ENCODE measurements around the gene LCP2.

Gene LCP2

DNA sequence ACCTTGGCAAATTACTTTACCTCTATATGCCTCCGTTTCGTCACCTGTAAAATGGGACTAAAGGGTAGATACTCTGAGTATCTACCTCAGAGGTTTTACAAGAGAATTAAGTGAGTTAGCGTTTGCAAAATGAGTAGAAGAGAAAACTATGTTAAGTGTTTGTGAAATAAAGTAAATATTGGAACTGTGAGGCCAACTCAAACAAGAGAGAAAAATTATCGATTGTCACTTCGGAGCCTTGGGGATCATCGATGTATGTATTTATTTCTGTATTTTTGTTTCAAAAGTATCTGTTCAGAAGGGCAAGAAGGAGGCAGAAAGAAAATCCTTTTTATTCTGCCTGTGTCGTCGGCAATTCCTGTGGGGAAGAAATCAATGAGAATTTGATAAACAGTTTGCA, 90.6 kb downstream of the LCP2 start:
- no peak for DNase-seq

DNA sequence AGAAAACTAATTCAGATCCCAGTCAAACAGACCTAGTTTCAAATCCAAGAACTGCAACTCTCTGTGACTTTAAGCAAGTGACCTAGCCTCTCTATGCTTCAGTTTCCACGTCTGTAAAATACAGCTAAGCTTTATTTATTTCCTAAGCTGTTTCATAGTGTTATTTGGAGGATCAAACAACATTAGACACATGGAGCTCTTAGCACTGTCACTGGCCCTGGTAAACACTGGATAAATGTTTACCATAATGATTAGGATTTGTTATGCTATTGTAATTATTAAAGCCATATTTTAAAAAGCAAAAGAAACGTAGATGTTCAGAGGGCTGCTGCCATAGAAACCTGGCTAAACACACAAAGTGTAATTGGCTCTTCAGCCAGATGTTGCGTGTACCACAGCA, 91.4 kb downstream of the LCP2 start:
- DNase-seq, result no peak

DNA sequence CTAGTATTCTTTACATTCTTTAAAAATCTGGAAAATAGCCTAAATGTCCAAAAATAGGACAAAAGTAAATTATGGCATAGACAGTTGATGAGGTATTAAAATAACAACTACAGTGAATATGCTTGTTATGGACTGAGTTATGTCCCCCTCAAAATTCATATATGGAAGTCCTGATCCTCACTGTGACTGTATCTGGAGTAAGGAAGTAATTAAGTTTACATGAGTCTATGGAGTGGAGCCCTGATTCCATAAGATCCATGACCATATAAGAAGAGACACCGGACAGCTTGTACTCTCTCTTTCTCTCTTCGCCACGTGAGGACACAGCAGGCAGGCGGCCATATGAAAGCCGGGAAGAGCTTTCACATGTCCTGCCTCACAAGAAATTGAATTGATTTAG, 93.4 kb downstream of the LCP2 start:
- DNase-seq, result no peak

DNA sequence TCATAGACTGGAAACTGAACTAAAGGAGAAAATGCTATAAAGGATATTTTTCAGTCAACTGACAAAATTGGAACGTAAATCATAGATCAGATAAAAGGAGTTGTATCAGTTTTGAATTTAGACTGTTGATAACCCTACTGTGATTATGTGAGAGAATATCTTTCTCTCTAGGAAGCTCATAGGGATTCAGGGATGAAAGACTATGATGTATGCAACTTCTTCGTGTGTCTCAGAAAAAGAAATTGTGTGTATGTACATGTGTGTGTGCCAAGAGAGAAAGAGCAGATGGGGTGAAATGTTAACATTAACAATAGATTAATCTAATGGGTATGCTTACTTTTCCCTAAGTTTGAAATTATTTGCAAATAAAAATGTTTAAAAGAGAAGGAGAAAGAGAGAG, 95.5 kb downstream of the LCP2 start:
- no peak for DNase-seq

DNA sequence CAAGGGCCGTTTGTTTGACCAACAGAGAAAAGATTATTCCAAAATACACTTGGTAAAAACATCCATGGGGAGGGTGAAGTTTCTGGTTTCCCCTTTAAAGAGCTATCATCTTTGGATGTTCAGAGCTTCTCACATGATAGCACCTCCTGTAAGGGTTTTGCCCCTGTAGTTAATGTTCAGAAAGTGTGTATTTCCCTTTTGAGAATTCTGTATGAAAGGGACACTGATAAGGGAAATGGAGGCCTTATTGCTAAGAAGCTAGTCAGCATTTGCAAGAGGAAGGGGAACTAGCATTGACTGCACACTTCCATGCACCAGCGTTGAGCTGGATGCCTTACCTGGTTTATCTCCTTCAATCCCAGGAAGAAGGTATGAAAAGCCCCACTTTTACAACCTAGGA, 96.3 kb downstream of the LCP2 start:
- no peak for DNase-seq

DNA sequence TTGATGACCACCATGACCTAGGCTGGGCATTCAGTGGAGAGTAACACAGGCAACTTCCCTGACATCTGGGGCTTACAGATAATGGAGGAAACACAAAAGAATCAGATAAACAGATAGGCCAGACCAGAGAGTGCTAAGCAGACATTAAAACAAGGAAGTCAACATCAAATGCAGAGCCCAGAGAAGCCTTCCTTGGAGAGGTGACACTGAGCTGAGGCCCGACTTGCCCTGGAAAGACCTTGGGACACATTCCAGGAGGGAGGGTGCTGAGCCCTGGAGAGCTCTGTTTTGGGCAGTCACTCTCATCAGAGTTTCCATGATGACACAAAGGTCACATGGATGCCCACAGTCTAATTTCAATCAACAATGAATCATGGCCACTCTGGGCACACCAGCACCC, 96.7 kb downstream of the LCP2 start:
- DNase-seq, result no peak

All from T-helper 9 cell (primary cell).